Astrocyte of the cerebellum (primary cell): ENCODE data around the gene TBC1D19.

Source experiments
- DNase-seq: peaks from one replicate; pipeline ENCODE4 v3.0.0-alpha.2; 2011; ENCODE audit warnings: low read depth
- H3K4me3 ChIP-seq: 2 replicates; pipeline ENCODE4 v1.5.1; 2011; ENCODE audit warnings: mild to moderate bottlenecking, low read depth, low read length, moderate library complexity
- in situ Hi-C: cut with HindIII; loops from 2 replicates; pipeline ENCODE4 v1.10.0; 2017; ENCODE audit warnings: low sequenced_read_pairs
- TF ChIP-seq, protein P1 (sequence below): IDR thresholded peaks from 2 replicates; pipeline ENCODE4 v1.5.1; 2012; ENCODE audit warnings: low read length, low read depth, moderate library complexity, mild to moderate bottlenecking; ENCODE audit errors: missing control alignments

TBC1D19 gene

DNA sequence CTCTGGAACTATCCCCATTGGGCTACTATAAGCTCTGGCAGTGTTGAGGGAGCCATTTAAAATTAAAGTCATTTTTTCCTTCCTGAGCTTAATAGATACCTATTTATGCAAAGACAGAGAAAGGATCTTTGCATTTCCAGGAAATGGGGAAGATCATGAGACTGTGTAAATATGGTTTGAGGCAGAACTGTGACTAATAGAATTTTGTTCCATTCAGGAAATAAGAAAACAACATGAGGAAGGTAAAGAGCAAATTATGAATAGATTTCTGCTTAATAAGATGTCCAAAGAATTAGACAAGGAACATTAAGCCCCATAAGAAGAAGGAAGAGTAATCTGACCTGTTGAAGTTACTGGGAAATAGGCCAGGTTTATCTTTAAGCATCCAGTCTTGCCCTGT lies 17.8 kb upstream of the TBC1D19 start:
- in situ Hi-C loops, result no loop called here
- TF ChIP-seq, protein P1, sequence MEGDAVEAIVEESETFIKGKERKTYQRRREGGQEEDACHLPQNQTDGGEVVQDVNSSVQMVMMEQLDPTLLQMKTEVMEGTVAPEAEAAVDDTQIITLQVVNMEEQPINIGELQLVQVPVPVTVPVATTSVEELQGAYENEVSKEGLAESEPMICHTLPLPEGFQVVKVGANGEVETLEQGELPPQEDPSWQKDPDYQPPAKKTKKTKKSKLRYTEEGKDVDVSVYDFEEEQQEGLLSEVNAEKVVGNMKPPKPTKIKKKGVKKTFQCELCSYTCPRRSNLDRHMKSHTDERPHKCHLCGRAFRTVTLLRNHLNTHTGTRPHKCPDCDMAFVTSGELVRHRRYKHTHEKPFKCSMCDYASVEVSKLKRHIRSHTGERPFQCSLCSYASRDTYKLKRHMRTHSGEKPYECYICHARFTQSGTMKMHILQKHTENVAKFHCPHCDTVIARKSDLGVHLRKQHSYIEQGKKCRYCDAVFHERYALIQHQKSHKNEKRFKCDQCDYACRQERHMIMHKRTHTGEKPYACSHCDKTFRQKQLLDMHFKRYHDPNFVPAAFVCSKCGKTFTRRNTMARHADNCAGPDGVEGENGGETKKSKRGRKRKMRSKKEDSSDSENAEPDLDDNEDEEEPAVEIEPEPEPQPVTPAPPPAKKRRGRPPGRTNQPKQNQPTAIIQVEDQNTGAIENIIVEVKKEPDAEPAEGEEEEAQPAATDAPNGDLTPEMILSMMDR, result no peak
- no peak overlapping the region for H3K4me3 ChIP-seq
- DNase-seq, result no peak

DNA sequence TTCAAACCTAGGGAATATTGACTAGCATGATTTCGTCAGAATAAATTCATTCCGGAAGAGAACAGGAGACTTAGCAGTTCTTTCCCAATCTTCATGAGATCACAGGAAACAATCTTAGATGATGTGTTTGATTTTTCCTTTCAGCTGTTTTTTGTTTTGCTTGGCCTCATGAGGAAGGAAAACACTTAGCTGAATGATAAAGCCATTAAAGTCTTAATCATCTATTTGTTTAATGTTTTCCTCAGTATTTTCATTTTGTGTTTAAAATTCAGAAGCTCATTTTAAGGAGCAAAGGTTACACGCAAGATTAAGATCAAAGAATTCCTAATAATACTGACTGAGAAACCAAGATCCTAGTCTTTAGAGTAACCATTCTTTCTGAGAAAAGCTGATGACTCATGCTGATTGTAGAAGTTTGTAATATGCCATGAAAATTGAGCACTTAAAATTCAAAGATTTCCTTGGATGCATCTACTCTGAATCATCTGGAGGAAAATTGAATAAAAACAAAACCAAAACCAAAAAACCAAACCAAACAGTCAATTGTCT lies 15.4 kb upstream of the TBC1D19 start:
- no peak overlapping the region for H3K4me3 ChIP-seq
- TF ChIP-seq, protein P1, result no peak
- in situ Hi-C loops, result no loop called here
- DNase-seq, result peak; percentile 95

DNA sequence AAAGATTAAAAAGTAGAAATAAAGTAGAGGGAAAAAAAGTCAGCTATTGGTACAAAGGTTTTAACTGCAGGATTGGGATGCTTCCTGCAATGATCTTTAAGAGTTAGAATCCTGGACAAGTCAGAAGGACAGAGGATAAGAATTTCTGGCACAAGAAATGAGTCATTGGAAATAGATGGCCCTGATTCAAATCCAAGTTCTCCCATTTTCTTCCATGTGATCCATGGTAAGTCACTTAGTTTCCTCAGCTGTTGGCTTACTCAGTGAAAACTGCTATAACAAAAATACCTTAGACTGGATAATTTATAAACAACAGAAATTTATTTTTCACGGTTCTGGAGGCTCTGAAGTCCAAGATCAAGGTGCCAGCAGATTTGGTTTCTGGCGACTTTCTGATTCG lies 13.3 kb upstream of the TBC1D19 start:
- in situ Hi-C loops, result no loop called here
- TF ChIP-seq, protein P1, result no peak
- no peak overlapping the region for H3K4me3 ChIP-seq
- no peak for DNase-seq

DNA sequence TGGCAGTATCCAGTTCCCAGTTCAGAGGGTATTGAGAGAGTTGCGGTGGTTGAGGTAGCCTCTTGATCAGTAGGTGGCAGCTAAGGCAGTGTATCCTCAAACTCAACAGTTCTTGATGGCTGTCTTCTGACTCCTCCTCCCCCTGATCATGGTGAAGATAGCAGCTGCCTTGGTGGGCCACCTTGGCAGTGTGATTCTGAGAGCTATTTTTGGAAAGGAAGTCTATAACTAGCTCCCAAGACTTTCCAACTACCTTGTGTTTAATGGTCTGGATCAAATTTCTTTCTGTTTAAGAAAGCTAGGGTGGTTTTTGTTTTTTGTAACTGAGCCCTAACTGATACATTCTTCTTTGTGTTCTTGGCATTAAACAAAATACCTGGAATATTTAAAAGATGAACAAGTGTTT lies 10.5 kb upstream of the TBC1D19 start:
- TF ChIP-seq, protein P1, result no peak
- DNase-seq, result peak; percentile 82
- in situ Hi-C loops, result no loop called here

DNA sequence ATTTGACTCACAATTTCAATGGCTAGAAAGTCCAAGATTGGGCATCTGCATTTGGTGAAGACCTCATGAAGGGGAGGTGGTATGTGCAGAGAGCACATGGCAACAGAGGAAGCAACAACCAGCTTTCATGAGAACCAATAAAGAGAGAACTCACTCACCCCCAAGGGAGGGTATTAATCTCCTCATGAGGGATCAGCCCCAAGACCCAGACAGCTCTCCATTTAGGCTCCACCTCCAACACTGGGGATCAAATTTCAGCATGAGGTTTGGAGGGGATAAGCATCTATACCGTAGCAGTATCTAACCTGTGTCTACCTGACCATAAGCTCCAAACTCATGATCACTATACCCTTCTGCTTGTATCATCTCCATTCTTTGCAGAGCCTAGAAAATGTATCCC lies 9.3 kb upstream of the TBC1D19 start:
- in situ Hi-C loops, result no loop called here

More for the DNA sequence above, 10.5 kb upstream of the TBC1D19 start:
- no peak overlapping the region for H3K4me3 ChIP-seq

DNA sequence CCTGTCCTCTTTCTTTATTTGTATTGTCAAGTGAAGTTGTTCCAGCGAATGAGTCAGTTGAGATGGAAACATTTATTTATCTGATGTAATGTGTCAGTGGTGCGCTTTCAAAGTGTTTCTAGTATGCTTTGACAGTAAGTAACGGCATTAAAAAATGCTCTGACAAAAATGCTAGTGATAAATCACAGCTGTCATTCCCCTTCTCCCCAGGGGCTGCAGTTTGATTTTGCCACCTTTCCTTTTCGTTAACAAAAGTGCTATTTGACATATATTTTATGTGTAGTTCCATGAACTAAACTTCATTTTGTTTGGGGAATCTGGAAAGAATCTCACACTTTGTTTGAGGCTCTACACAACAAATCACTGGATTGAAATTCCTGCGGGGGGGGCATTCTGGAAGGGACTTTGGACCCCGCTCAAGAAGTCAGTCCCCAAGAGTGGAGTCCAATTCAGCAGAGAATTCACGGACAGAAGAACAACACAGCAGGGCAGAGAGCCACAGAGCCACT lies 7.6 kb upstream of the TBC1D19 start:
- H3K4me3 ChIP-seq, result no peak overlapping the region
- TF ChIP-seq, protein P1, result no peak
- in situ Hi-C loops, result no loop called here
- DNase-seq, result no peak

More for the DNA sequence above, 9.3 kb upstream of the TBC1D19 start:
- H3K4me3 ChIP-seq, result no peak overlapping the region
- TF ChIP-seq, protein P1, result no peak
- DNase-seq, result no peak

DNA sequence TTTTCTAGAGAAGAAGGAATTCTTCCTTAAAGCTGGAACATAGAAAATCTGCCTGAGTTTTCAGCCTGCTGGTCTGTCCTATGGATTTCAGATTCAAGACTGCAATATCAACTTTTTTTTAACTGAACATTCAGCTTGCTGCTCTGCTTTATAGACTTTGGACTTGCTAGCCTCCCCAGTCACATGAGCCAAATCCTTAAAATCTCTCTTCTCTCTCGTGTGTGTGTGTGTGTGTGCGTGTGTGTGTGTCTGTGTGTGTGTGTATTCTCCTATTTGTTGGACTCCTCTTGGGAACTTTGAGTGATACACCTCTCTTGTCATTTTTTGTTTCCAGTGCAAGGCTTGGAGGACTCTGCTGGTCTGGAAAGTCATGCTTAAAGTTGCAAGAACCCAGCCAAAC lies 6.8 kb upstream of the TBC1D19 start:
- no peak overlapping the region for H3K4me3 ChIP-seq
- in situ Hi-C loops, result no loop called here
- DNase-seq, result no peak
- TF ChIP-seq, protein P1, result no peak
